IPS DF 19.7 (cell line): ENCODE data around the gene CGREF1.
"Not testable (repeated sequence)": the region's sequence is repeated elsewhere in the genome, so short reads cannot be mapped to it uniquely, and the experiment has no call there.

ENCODE experiments used
- DNase-seq: peaks from one replicate; pipeline ENCODE4 v3.0.0-alpha.2; 2013; ENCODE audit warnings: low read depth, low spot score

CGREF1 gene

DNA sequence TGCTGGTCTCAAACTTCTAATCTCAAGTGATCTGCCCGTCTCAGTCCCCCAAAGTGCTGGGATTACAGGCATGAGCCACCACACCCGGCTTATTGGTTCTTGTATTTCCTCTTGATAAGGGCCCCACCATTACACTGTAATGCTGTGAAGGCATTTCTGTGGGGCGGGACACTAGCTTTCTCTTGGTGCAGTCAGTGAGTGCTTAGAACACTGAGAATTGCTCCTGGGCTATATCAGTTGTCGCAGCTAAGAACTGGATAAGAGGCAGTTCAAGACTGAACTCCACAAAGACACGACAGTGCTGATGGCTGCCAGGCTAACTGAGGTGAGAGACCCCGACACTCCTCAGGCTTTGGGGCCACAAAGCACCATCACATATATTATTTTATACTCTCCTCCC, 30.3 kb downstream of the CGREF1 start:
- no peak for DNase-seq

GRCh38 chr2:27087823-27088410, 31.0 kb downstream of the CGREF1 start:
- DNase-seq = no peak

DNA sequence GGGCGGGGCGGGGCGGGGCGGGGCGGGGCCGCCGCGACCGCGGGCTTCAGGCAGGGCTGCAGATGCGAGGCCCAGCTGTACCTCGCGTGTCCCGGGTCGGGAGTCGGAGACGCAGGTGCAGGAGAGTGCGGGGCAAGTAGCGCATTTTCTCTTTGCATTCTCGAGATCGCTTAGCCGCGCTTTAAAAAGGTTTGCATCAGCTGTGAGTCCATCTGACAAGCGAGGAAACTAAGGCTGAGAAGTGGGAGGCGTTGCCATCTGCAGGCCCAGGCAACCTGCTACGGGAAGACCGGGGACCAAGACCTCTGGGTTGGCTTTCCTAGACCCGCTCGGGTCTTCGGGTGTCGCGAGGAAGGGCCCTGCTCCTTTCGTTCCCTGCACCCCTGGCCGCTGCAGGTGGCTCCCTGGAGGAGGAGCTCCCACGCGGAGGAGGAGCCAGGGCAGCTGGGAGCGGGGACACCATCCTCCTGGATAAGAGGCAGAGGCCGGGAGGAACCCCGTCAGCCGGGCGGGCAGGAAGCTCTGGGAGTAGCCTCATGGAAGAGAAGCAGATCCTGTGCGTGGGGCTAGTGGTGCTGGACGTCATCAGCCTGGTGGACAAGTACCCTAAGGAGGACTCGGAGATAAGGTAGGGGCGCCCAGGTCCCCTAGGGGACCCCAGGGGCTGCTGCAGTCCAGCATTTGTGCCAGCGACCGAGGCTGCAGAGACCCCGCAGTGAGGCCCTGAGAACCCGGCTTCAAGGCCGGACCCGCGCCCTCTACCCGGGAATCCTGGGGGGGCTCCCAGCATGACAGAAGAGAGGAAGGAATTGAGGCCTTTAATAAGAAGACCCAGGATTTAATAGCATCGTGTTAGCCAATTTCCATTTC, 32.0 kb downstream of the CGREF1 start, which contains the start of gene KHK:
KHK (plus strand) TSS at position 49 of the 870 bp plus-strand sequence; CDS start at position 537, 488 bp downstream.
- no peak for DNase-seq

- DNase-seq = no peak
Measured at GRCh38 chr2:27086090-27086723, 32.7 kb downstream of the CGREF1 start.

- no peak for DNase-seq
Measured at GRCh38 chr2:27085673-27086089, 33.2 kb downstream of the CGREF1 start.

- DNase-seq = no peak
Measured at GRCh38 chr2:27085062-27085672, 33.8 kb downstream of the CGREF1 start.

DNA sequence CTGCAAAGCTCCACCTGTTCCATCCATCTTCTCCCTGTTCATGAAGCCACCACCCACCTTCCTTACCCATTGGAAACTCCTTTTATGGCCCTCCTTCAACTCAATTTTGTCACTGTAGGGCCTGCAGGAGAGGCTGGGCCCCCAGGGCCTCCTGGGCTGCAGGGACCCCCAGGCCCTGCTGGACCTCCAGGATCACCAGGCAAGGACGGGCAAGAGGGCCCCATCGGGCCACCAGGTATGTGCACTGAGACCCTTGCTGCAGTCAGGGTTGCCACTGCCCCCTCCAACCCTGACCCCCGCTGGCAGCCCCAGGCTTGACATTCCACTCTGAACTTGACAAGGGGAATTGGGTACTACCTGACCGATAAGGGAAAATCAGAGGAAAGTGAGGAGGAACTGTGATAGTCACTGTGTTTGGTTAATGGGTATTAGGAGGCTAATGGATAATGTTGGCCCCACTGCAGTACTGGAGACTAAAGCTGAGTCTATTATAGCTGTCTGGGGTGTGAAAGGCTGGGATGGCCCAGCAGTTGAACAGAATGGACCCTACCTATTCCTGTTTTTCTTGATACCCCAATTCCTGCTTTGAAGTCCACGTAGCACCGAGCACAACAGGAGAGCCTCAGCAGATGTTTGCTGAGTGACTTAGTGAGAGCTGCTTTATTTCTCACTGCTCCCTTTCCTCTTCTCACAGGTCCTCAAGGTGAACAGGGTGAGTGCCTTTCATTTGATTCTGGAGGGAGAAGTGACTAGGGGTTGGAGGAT, 34.4 kb downstream of the CGREF1 start:
- DNase-seq = no peak

- no peak for DNase-seq
Measured at GRCh38 chr2:27083410-27084296, 35.3 kb downstream of the CGREF1 start.

DNA sequence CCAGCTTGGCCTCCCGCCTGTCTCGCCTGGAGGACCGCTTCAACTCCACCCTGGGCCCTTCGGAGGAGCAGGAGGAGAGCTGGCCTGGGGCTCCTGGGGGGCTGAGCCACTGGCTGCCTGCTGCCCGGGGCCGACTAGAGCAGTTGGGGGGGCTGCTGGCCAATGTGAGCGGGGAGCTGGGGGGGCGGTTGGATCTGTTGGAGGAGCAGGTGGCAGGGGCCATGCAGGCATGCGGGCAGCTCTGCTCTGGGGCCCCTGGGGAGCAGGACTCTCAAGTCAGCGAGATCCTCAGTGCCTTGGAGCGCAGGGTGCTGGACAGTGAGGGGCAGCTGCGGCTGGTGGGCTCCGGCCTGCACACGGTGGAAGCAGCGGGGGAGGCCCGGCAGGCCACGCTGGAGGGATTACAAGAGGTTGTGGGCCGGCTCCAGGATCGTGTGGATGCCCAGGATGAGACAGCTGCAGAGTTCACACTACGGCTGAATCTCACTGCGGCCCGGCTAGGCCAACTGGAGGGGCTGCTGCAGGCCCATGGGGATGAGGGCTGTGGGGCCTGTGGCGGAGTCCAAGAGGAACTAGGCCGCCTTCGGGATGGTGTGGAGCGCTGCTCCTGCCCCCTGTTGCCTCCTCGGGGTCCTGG, 36.0 kb downstream of the CGREF1 start:
- no peak for DNase-seq

GRCh38 chr2:27081984-27082772, 36.8 kb downstream of the CGREF1 start:
- DNase-seq = no peak

DNA sequence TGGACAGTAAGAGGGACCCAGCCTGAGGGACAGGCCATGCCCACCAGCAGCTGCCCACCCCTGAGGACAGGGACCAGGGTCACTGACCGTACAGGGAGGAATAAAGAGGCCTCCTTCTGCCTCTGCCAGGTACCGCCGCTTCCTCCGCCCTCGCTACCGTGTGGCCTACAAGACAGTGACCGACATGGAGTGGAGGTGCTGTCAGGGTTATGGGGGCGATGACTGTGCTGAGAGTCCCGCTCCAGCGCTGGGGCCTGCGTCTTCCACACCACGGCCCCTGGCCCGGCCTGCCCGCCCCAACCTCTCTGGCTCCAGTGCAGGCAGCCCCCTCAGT, 38.4 kb downstream of the CGREF1 start:
- no peak for DNase-seq

DNA sequence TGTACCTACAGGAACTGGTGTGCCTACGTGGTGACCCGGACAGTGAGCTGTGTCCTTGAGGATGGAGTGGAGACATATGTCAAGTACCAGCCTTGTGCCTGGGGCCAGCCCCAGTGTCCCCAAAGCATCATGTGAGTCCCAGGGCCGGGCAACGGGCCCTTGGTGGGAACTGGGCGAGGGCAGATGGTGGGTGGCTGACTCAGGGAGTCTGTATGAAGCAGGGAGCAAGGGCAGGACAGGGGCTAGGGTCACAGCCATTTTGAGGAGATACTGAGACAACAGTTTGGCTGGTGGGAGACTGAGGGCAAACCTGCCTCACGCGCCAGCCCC, 38.8 kb downstream of the CGREF1 start:
- DNase-seq = no peak

- no peak for DNase-seq
Measured at GRCh38 chr2:27079233-27080139, 39.4 kb downstream of the CGREF1 start.

- DNase-seq = no peak
Measured at GRCh38 chr2:27078267-27079194, 40.4 kb downstream of the CGREF1 start, which contains the start of gene EMILIN1. TSS of gene EMILIN1 (plus strand) at chr2:27078615. CDS start at chr2:27079066, 451 bp downstream.

GRCh38 chr2:27077231-27077630, 41.7 kb downstream of the CGREF1 start:
- no peak for DNase-seq

GRCh38 chr2:27076323-27076722, 42.6 kb downstream of the CGREF1 start:
- DNase-seq = no peak

DNA sequence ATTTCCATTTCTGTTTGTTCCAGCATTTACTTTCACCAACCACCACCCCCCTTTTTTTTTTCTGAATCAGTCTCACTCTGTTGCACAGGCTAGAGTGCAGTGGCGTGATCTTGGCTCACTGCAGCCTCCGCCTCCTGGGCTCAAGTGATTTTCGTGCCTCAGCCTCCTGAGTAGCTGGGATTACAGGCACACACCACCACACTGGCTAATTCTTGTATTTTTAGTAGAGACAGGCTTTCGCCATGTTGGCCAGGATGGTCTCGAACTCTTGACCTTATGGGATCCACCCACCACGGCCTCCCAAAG, 43.4 kb downstream of the CGREF1 start:
- DNase-seq = not testable (repeated sequence)
